SW480 (cell line): Measurements from ENCODE around the gene PPDPF.
"Not testable (repeated sequence)": the region's sequence is repeated elsewhere in the genome, so short reads cannot be mapped to it uniquely, and the experiment has no call there.

Experiments used
- DNase-seq: peaks from one replicate; pipeline ENCODE4 v3.0.0-alpha.2; 2016; ENCODE audit warnings: low spot score

The PPDPF gene

GRCh38 chr20:63565021-63565698 is 44.6 kb downstream of the PPDPF start:
- no peak for DNase-seq

GRCh38 chr20:63565699-63566335 is 45.3 kb downstream of the PPDPF start:
- DNase-seq: no peak

GRCh38 chr20:63566395-63567135 is 46.0 kb downstream of the PPDPF start:
- DNase-seq: no peak

GRCh38 chr20:63567136-63567385 is 46.5 kb downstream of the PPDPF start:
- no peak for DNase-seq

GRCh38 chr20:63567386-63568169 is 47.0 kb downstream of the PPDPF start:
- no peak for DNase-seq

GRCh38 chr20:63568170-63568981 is 47.8 kb downstream of the PPDPF start:
- no peak for DNase-seq

- no peak for DNase-seq
Measured at GRCh38 chr20:63568986-63569949, 48.7 kb downstream of the PPDPF start.

- DNase-seq: no peak
Measured at GRCh38 chr20:63570281-63571086, 49.9 kb downstream of the PPDPF start.

- not testable (repeated sequence) for DNase-seq
Measured at GRCh38 chr20:63571087-63571478, 50.5 kb downstream of the PPDPF start.
